Mesenchymal stem cell (in vitro differentiated cells and primary cell): Measurements from ENCODE around the gene ANKS1B.
"Not testable (repeated sequence)": the region's sequence is repeated elsewhere in the genome, so short reads cannot be mapped to it uniquely, and the experiment has no call there.

Experiments used
- DNase-seq: peaks from one replicate; pipeline ENCODE4 v3.0.0-alpha.2; 2013
- H2AFZ ChIP-seq: one replicate; pipeline ENCODE4 v1.6.1; 2013; ENCODE audit warnings: low read depth, mild to moderate bottlenecking, control low read depth, inconsistent platforms, low read length, moderate library complexity
- H2AK5ac ChIP-seq: 2 replicates; pipeline ENCODE4 v1.6.1; 2013; ENCODE audit warnings: low read length, moderate library complexity, mild to moderate bottlenecking, inconsistent platforms; ENCODE audit not compliant: severe bottlenecking
- H2BK120ac ChIP-seq: one replicate; pipeline ENCODE4 v1.6.1; 2013; ENCODE audit warnings: low read depth, mild to moderate bottlenecking, inconsistent platforms, low read length, moderate library complexity
- H2BK12ac ChIP-seq, 2 experiments: one replicate each; pipeline ENCODE4 v1.6.1; 2013; ENCODE audit warnings: inconsistent platforms in 2 of 2, low read length in 2 of 2, mild to moderate bottlenecking in 2 of 2, moderate library complexity in 2 of 2, control low read depth in 1 of 2
- H2BK15ac ChIP-seq: one replicate; pipeline ENCODE4 v1.6.1; 2013; ENCODE audit warnings: mild to moderate bottlenecking, low read depth, inconsistent platforms; ENCODE audit not compliant: poor library complexity, severe bottlenecking
- H2BK5ac ChIP-seq: 2 replicates; pipeline ENCODE4 v1.6.1; 2013; ENCODE audit warnings: low read depth, mild to moderate bottlenecking, low read length, control low read depth, inconsistent platforms; ENCODE audit not compliant: poor library complexity, severe bottlenecking
- H3K14ac ChIP-seq, 2 experiments: one replicate each; pipeline ENCODE4 v1.6.1; 2013; ENCODE audit warnings: inconsistent platforms in 2 of 2, low read length in 2 of 2, control low read depth in 1 of 2, mild to moderate bottlenecking in 1 of 2, moderate library complexity in 1 of 2
- H3K18ac ChIP-seq, 2 experiments: one replicate each; pipeline ENCODE4 v1.6.1; 2013; ENCODE audit warnings: inconsistent platforms in 2 of 2, low read length in 2 of 2, control low read depth in 1 of 2, low read depth in 1 of 2, mild to moderate bottlenecking in 1 of 2
- H3K23ac ChIP-seq, 2 experiments: one replicate each; pipeline ENCODE4 v1.6.1; 2013; ENCODE audit warnings: inconsistent platforms in 2 of 2, low read length in 2 of 2, mild to moderate bottlenecking in 2 of 2, moderate library complexity in 2 of 2, control low read depth in 1 of 2
- H3K27ac ChIP-seq: 2 replicates; pipeline ENCODE4 v1.5.1; 2013; ENCODE audit warnings: mild to moderate bottlenecking, moderate library complexity, low read length, control low read depth, inconsistent platforms; ENCODE audit not compliant: poor library complexity, severe bottlenecking
- H3K27me3 ChIP-seq, 2 experiments: 2 replicates each; pipeline versions ENCODE4 v1.6.1 to v1.7.0; 2013; ENCODE audit warnings: low read length in 2 of 2, mild to moderate bottlenecking in 2 of 2, moderate library complexity in 2 of 2, control low read depth in 1 of 2, inconsistent platforms in 1 of 2; ENCODE audit not compliant: control insufficient read depth in 1 of 2, insufficient read depth in 1 of 2
- H3K36me3 ChIP-seq, 2 experiments: 2 replicates each; pipeline versions ENCODE4 v1.6.1 to v1.7.0; 2013; ENCODE audit warnings: low read length in 2 of 2, control low read depth in 1 of 2, inconsistent platforms in 1 of 2, low read depth in 1 of 2, mild to moderate bottlenecking in 1 of 2; ENCODE audit not compliant: insufficient read depth in 2 of 2, control insufficient read depth in 1 of 2
- H3K4ac ChIP-seq, 2 experiments: one replicate each; pipeline ENCODE4 v1.6.1; 2013; ENCODE audit warnings: inconsistent platforms in 2 of 2, low read length in 2 of 2, mild to moderate bottlenecking in 2 of 2, moderate library complexity in 2 of 2, control low read depth in 1 of 2, low read depth in 1 of 2
- H3K4me1 ChIP-seq: 2 replicates; pipeline ENCODE4 v1.6.1; 2013; ENCODE audit warnings: low read depth, low read length, control low read depth; ENCODE audit not compliant: control insufficient read depth, insufficient read depth
- H3K4me2 ChIP-seq: 2 replicates; pipeline ENCODE4 v1.6.1; 2013; ENCODE audit warnings: low read length, mild to moderate bottlenecking, inconsistent platforms; ENCODE audit not compliant: poor library complexity, severe bottlenecking
- H3K4me3 ChIP-seq, 2 experiments: 2 replicates each; pipeline versions ENCODE4 v1.5.1 to v1.7.0; 2013; ENCODE audit warnings: low read length in 2 of 2, mild to moderate bottlenecking in 2 of 2, control low read depth in 1 of 2, low read depth in 1 of 2; ENCODE audit not compliant: insufficient read depth in 1 of 2
- H3K79me1 ChIP-seq: replicated peaks from 2 replicates; pipeline ENCODE4 v1.6.1; 2013; ENCODE audit warnings: mild to moderate bottlenecking, control low read depth, low read length, inconsistent platforms; ENCODE audit not compliant: poor library complexity, severe bottlenecking
- H3K9ac ChIP-seq: 2 replicates; pipeline ENCODE4 v1.7.0; 2013; ENCODE audit warnings: mild to moderate bottlenecking, low read length, moderate library complexity
- H3K9me3 ChIP-seq: 2 replicates; pipeline ENCODE4 v1.7.0; 2013; ENCODE audit warnings: mild to moderate bottlenecking, low read length; ENCODE audit not compliant: control insufficient read depth
- H4K8ac ChIP-seq: one replicate; pipeline ENCODE4 v1.6.1; 2013; ENCODE audit warnings: inconsistent platforms, mild to moderate bottlenecking, low read length, moderate library complexity
- H4K91ac ChIP-seq: one replicate; pipeline ENCODE4 v1.6.1; 2013; ENCODE audit warnings: mild to moderate bottlenecking, low read length, inconsistent platforms
- WGBS: methylation state at CpG from one replicate; pipeline ENCODE4 v1.1.7; 2013; ENCODE audit warnings: mixed read lengths; 5-methylcytosine and 5-hydroxymethylcytosine counted together

The ANKS1B gene

DNA sequence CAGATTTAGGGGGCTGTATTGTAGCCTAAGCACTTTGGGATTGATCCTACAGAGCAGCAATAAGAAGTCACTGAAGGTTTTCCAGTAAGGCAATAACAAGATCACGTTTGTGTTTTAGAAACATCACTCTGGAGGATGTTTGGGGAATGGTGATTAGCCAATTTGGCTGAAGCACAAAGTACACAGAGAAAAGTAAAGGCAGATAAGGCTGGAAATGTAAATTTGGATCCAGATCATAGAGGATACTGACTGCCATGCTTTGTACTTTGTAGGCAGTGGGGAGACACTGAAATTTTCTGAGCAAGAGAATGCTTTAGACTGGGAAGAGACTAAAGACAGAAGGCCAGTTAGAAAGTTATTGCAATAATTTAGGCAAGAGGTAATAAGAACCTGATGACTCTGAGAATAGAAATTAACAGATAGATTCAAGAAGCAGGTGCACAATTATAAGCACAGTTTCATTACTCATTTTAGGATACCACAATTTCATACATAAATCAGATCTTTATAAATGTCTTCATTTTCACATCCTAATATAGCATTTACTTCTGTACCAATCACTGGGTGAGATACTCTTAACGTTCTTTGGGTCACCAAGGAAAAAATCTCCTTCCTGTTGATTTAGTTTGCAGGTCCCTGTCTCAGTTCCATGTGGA, 651.7 kb downstream of the ANKS1B start:
- 37% methylated on average over 2 of the region's 2 CpGs for WGBS
- no peak overlapping the region for H3K4me3 ChIP-seq
- H3K14ac ChIP-seq, result no peak overlapping the region
- H3K4me1 ChIP-seq, result no peaks in the 10 kb centered on the region
- no peak overlapping the region for H3K4me2 ChIP-seq
- no peak overlapping the region for H3K27ac ChIP-seq
- H2AK5ac ChIP-seq, result no peak overlapping the region
- no peak overlapping the region for H3K9ac ChIP-seq
- no peak overlapping the region for H2BK12ac ChIP-seq
- H2AFZ ChIP-seq, result no peak overlapping the region
- no peak overlapping the region for H2BK120ac ChIP-seq
- no peak overlapping the region for H3K4ac ChIP-seq
- no peak overlapping the region for H3K23ac ChIP-seq
- peaks cover 13% of the 10 kb centered on the region for H3K9me3 ChIP-seq
- no peaks in the 10 kb centered on the region for H3K27me3 ChIP-seq
- no peak overlapping the region for H2BK15ac ChIP-seq
- no peaks in the 10 kb centered on the region for H3K79me1 ChIP-seq
- H3K18ac ChIP-seq, result no peak overlapping the region
- H4K91ac ChIP-seq, result no peak overlapping the region
- no peaks in the 10 kb centered on the region for H3K36me3 ChIP-seq
- no peak for DNase-seq
- no peak overlapping the region for H4K8ac ChIP-seq
- no peak overlapping the region for H2BK5ac ChIP-seq

DNA sequence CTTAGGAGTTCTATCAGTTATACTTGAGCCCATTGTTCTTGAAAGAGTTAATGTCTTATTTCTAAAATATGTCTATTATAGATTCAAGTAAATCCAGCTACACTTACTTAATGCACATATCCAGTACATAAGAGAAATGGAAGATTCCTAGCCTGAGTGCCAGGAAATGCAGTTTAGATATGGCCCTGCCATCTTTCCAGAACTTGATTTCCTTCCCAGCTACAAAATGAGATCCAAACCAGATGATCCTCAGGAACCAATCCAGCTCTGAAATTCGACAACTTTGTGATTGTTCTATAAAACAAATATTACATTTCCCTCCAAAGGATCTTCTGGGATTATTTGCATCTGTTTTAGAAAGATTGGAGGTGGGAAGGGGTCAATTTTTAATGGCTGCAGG, 654.5 kb downstream of the ANKS1B start:
- Histone ChIP-seq H2AK5ac (no peak overlapping the region), H4K8ac (no peak overlapping the region), H2BK12ac (no peak overlapping the region), H2BK120ac (no peak overlapping the region), H2BK5ac (no peak overlapping the region), H3K9me3 (peaks cover 16% of the 10 kb centered on the region), H3K14ac (no peak overlapping the region), H3K4me3 (no peak overlapping the region), H3K27me3 (no peaks in the 10 kb centered on the region), H3K9ac (no peak overlapping the region), H2AFZ (no peak overlapping the region), H3K4ac (no peak overlapping the region), H3K4me2 (no peak overlapping the region), H3K23ac (no peak overlapping the region), H2BK15ac (no peak overlapping the region), H3K18ac (no peak overlapping the region), H3K4me1 (no peaks in the 10 kb centered on the region), H3K36me3 (no peaks in the 10 kb centered on the region), H4K91ac (no peak overlapping the region), H3K79me1 (no peaks in the 10 kb centered on the region), H3K27ac (no peak overlapping the region)
- WGBS, result no CpG with 5 or more reads among the region's 1 CpG
- DNase-seq, result no peak

- not testable (repeated sequence) for H3K4me3 ChIP-seq, H3K36me3 ChIP-seq, H2BK120ac ChIP-seq, H3K4me1 ChIP-seq, H3K4ac ChIP-seq, H3K9ac ChIP-seq, DNase-seq, H3K23ac ChIP-seq, H4K8ac ChIP-seq, H3K27ac ChIP-seq, H3K14ac ChIP-seq, H3K9me3 ChIP-seq, H2BK15ac ChIP-seq, H2BK12ac ChIP-seq, H2BK5ac ChIP-seq, H3K27me3 ChIP-seq, H3K4me2 ChIP-seq, H3K18ac ChIP-seq, H4K91ac ChIP-seq, H2AK5ac ChIP-seq, H3K79me1 ChIP-seq, H2AFZ ChIP-seq
- WGBS, result 84% methylated on average over 9 of the region's 9 CpGs
These were observed 663.5 kb downstream of the ANKS1B start for GRCh38 chr12:99321210-99321609.

DNA sequence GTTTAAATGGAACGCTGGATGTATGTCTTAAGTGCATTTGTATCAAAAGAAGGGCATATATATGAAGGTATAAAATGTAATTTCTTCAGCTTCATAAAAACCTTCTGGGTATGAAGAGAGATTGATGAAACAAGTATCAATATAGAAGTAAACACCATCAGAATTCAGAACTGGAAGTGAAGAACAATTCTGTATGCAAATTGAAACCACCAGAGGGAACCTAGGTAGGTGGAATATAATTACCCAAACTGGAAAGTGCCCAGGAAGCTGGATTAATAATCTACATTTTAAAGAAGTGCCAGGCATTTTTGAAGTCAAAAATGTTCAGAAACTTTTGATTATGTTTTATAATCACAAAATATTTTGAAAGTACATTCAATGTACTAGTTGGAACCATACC, 673.4 kb downstream of the ANKS1B start:
- no peak overlapping the region for H2AFZ ChIP-seq
- H3K36me3 ChIP-seq, result no peaks in the 10 kb centered on the region
- H4K91ac ChIP-seq, result no peak overlapping the region
- no peak overlapping the region for H2BK12ac ChIP-seq
- H3K18ac ChIP-seq, result no peak overlapping the region
- H3K9ac ChIP-seq, result no peak overlapping the region
- 57% methylated on average over 1 of the region's 1 CpG for WGBS
- H2BK5ac ChIP-seq, result no peak overlapping the region
- H3K27ac ChIP-seq, result no peak overlapping the region
- no peaks in the 10 kb centered on the region for H3K79me1 ChIP-seq
- H3K27me3 ChIP-seq, result no peaks in the 10 kb centered on the region
- no peak overlapping the region for H2AK5ac ChIP-seq
- no peak overlapping the region for H3K4me2 ChIP-seq
- H3K14ac ChIP-seq, result no peak overlapping the region
- H4K8ac ChIP-seq, result no peak overlapping the region
- no peak for DNase-seq
- no peak overlapping the region for H3K4me3 ChIP-seq
- no peak overlapping the region for H3K4ac ChIP-seq
- no peak overlapping the region for H2BK15ac ChIP-seq
- no peak overlapping the region for H2BK120ac ChIP-seq
- no peak overlapping the region for H3K23ac ChIP-seq
- H3K9me3 ChIP-seq, result peaks cover 14% of the 10 kb centered on the region
- no peaks in the 10 kb centered on the region for H3K4me1 ChIP-seq
